Epithelial cell of alveolus of lung (primary cell): ENCODE data around the gene POMP. TPM values are rescaled to one million over a fixed set of nuclear protein-coding genes. Genes with fewer than 3 reads are reported as not detected.

Source experiments
- total RNA-seq: library from RNA; depleted of rRNA; stranded (reverse); fragments of >200 nt; gene quantifications from 2 replicates; pipeline ENCODE4 v1.2.1, GENCODE V29; 2015

The POMP gene, protein sequence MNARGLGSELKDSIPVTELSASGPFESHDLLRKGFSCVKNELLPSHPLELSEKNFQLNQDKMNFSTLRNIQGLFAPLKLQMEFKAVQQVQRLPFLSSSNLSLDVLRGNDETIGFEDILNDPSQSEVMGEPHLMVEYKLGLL
- total RNA-seq: 89.7 and 160 TPM in 2 replicates

DNA sequence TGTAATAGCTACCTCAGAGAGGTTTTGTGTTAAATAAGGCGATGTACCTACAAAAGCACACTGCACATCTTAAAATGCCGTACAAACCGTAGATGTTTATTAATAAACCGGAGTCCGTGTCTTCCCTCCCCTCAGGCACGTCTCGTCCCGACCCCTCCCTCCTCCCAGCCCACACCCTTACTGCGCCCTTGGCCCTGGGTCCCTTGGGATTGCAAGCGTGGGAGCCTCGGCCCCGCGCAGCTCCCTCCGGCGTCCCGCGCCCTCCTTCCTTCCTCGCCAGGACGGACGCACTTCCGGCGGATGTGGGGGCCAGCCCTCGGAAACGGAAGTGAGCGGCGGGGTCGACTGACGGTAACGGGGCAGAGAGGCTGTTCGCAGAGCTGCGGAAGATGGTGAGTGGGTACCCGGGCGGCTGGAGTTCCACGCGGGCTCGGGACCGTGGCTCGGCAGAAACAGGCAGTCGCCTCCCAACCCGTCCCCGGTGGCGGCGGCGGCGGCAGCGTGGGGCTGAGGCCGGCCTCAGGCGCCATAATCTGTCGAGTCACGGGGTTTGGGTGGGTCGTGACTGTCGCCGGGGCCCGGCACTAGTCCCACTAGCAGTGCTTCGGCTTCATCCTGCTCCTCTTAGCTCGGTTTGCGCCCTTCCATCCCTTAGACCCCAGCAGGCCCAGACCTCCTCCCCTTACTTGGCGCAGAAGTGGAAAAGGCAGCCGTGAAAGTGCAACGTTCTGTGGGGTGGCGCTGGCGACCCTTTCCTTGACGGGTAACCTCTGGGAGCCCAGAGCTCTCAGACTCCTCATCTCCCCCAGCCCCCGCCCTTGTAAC is at the start of gene POMP:
POMP (plus strand) TSS at position 335 of the 825 bp plus-strand sequence; CDS start at position 390, 55 bp downstream.

DNA sequence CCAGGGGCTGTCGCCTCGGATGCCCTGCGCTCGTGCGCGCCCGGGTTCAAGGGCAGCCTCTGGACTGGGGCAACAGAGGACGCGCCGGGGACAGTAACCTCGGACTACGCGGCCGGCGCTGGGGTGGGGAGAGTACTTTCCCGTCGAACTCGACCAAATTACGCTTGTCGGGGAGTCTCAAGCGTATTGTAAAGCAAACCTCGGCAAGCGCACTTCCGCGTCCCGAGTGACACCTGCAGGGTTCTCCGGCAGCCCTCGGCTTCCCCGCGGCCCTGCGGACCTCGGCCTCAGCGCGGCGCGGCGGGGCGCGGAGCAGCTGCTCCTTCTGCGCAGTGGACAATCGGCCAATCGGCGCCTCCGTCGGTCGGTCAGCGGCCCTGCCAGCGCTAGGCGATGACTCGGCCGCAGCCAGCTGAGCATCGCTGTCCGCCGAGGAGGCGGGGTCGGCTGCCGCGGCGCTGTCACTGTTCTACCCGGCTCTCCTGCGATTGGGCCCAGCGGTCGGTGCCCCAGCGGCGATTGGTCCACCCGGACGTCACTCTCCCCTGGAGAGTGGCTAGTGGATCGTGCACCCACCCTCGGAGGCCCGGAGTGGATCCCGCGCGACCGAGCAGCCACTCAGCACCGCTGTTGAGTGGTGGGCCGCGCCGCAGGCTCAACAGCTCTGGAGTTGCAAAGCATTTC is 59.8 kb downstream of the POMP start, which contains the start of gene SLC46A3:
SLC46A3 (minus strand) TSS at position 428 of the 684 bp plus-strand sequence. CDS start 972 bp downstream, outside the sequence.

Other genes starting within 250 kb of the POMP start
- 0.80 and 4.8 TPM in 2 replicates for gene FLT1, start 164.0 kb upstream of the POMP start, total RNA-seq
- 0.72 and 1.9 TPM in 2 replicates for gene SLC46A3, start 59.8 kb downstream of the POMP start, total RNA-seq
- under 0.01 TPM in 1 of 2 replicates, not detected in the other for gene MTUS2, start 161.2 kb downstream of the POMP start, total RNA-seq